Retinal pigment epithelial cell (primary cell): ENCODE measurements around the gene SMIM8.

Experiments
- DNase-seq: peaks from one replicate; pipeline ENCODE4 v3.0.0-alpha.2; 2010; ENCODE audit warnings: low read depth
- H3K4me3 ChIP-seq: 2 replicates; pipeline ENCODE4 v1.5.1; 2011; ENCODE audit warnings: mild to moderate bottlenecking, low read length, control low read depth, moderate library complexity
- TF ChIP-seq, protein P1 (sequence below): conservative IDR thresholded peaks from 2 replicates; pipeline ENCODE4 v1.5.1; 2011; ENCODE audit warnings: low read depth, low read length, control low read depth, inconsistent platforms

The SMIM8 gene

GRCh38 chr6:87333591-87334181 lies 11.3 kb downstream of the SMIM8 start:
- peak; percentile 59 for DNase-seq
- TF ChIP-seq, protein P1, sequence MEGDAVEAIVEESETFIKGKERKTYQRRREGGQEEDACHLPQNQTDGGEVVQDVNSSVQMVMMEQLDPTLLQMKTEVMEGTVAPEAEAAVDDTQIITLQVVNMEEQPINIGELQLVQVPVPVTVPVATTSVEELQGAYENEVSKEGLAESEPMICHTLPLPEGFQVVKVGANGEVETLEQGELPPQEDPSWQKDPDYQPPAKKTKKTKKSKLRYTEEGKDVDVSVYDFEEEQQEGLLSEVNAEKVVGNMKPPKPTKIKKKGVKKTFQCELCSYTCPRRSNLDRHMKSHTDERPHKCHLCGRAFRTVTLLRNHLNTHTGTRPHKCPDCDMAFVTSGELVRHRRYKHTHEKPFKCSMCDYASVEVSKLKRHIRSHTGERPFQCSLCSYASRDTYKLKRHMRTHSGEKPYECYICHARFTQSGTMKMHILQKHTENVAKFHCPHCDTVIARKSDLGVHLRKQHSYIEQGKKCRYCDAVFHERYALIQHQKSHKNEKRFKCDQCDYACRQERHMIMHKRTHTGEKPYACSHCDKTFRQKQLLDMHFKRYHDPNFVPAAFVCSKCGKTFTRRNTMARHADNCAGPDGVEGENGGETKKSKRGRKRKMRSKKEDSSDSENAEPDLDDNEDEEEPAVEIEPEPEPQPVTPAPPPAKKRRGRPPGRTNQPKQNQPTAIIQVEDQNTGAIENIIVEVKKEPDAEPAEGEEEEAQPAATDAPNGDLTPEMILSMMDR, result no peak

DNA sequence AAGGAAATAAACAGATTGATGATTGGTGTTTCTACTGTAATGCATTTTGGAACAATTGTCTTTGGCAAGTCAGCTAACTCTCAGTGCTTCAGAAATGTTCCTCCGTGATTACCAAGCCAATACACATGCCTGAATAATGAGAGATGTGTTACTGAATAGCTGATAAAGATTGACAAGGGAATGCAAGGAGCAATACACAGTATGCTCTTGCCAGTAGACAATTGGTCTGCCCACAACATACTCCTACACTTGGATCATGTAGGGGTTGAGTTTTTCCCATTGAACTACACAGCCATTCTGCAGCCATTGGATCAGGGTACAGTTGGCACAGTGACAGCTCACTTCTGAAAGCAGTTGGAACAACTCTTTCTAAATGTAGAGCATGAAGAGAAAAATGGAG lies 12.3 kb downstream of the SMIM8 start:
- H3K4me3 ChIP-seq, result no peak overlapping the region
- no peak for DNase-seq

More at GRCh38 chr6:87333591-87334181, 11.3 kb downstream of the SMIM8 start:
- H3K4me3 ChIP-seq, result no peak overlapping the region

DNA sequence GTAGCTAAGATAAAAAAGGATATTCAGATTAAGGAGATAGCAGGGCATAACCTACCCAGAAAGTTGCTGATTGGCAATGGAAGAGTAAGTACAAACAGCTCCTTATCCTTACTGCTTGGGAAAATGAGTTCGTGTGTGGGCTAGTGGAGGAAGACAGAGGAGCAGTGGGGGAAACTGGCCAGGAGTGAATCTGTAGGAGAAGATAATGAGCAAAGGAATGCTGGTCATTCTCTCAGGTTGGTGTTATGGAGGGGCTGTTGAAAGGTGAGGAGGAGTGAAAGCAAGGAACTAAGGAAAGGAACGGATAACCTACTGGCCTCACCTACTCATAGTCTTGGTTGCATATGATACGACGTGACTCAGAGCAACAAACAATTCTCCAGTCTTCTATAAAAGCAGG lies 14.0 kb downstream of the SMIM8 start:
- TF ChIP-seq, protein P1, result no peak
- H3K4me3 ChIP-seq, result no peak overlapping the region
- no peak for DNase-seq

More for the DNA sequence above, 12.3 kb downstream of the SMIM8 start:
- TF ChIP-seq, protein P1, result no peak

GRCh38 chr6:87340230-87340629 lies 17.8 kb downstream of the SMIM8 start:
- DNase-seq, result no peak
- no peak overlapping the region for H3K4me3 ChIP-seq
- TF ChIP-seq, protein P1, result no peak

- DNase-seq, result no peak
- TF ChIP-seq, protein P1, result no peak
- H3K4me3 ChIP-seq, result no peak overlapping the region
Measured at GRCh38 chr6:87341158-87341557, 18.8 kb downstream of the SMIM8 start.

DNA sequence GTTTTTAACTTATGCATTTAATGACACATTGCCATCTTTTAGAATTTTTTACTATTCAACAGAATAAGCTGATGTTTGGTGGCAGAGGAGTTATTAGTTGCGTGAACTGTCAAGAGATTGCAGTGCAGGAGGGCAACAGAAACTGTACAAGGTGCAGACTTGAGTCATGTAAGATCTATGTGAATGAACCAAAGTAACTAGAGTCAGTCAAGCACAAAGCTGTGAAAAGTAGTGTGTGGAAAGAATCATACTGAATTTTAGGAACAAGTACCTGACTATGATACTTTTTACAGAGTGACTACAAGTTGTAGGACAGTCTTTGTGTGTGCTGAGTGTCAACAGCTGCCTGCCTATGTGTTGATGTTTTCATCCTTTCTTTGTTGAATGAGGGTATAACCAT lies 19.5 kb downstream of the SMIM8 start:
- DNase-seq, result no peak
- TF ChIP-seq, protein P1, result no peak
- H3K4me3 ChIP-seq, result no peak overlapping the region

DNA sequence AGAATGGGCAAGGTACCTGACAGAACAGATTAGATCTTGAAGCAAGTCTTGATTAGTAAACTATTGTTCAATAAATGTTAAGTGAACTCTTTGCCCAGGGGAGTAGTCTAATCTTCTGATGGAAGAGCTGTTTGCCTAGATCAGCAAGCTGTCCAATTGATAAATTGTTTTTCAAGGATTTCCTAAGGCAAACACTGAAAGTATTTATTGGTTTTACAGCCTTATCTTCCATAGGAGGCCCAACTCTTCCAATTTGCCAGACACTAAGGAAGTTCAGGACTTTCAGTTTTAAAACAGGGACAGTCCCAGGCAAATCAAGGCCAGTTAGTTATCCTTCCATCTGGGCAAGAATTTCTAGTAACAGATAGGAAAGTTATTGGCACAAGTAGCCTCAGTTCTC lies 20.4 kb downstream of the SMIM8 start:
- TF ChIP-seq, protein P1, result no peak
- DNase-seq, result no peak
- no peak overlapping the region for H3K4me3 ChIP-seq
